Esophagus squamous epithelium (tissue), 4 donors: ENCODE measurements around the gene TMEM131L.

Experiments used
- POLR2A ChIP-seq, 4 donors: fragments of 450-650 bp; IDR thresholded peaks; one replicate each; pipeline ENCODE4 v1.6.1; 2017; ENCODE audit warnings: antibody characterized with exemption in 4 of 4, mild to moderate bottlenecking in 4 of 4, moderate library complexity in 3 of 4
- TF ChIP-seq, protein P1 (sequence below), 6 experiments: fragments of 450-650 bp in 4 of 6; fragments of 200-600 bp in 2 of 6; sonication (generic) in 2 of 6; IDR thresholded peaks; one replicate each; pipeline ENCODE4 v1.5.1; 2016 to 2019; ENCODE audit warnings: antibody characterized with exemption in 6 of 6, mild to moderate bottlenecking in 4 of 6, moderate library complexity in 4 of 6

DNA sequence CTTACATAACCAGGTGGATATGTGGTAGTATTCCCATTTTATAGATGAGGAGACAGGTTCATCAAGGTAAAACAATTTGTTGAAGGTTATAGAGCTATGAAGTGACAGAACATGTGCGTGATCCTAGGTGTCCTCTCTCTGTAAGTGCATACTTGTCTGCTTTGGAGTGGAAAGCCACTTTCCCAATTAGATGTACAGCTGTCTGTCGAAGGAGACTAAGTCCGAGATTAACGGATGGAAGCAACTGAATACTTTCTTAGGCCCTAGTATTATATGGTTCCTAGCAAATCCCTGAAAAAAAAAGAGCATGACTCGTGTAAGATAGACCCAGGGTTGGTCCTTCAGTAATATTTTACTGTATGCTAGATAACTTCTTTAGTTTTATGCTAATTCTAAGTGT, 19.7 kb downstream of the TMEM131L start:
- TF ChIP-seq, protein P1, sequence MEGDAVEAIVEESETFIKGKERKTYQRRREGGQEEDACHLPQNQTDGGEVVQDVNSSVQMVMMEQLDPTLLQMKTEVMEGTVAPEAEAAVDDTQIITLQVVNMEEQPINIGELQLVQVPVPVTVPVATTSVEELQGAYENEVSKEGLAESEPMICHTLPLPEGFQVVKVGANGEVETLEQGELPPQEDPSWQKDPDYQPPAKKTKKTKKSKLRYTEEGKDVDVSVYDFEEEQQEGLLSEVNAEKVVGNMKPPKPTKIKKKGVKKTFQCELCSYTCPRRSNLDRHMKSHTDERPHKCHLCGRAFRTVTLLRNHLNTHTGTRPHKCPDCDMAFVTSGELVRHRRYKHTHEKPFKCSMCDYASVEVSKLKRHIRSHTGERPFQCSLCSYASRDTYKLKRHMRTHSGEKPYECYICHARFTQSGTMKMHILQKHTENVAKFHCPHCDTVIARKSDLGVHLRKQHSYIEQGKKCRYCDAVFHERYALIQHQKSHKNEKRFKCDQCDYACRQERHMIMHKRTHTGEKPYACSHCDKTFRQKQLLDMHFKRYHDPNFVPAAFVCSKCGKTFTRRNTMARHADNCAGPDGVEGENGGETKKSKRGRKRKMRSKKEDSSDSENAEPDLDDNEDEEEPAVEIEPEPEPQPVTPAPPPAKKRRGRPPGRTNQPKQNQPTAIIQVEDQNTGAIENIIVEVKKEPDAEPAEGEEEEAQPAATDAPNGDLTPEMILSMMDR (IDR thresholded peaks at IDR 0.05): no peak
- TF ChIP-seq POLR2A (IDR thresholded peaks at IDR 0.05): no peak
